CD8-positive, alpha-beta memory T cell (primary cell): ENCODE results near the gene CDCA4. TPM values are rescaled to one million over a fixed set of nuclear protein-coding genes. Genes with fewer than 3 reads are reported as not detected.

Source experiments
- CTCF ChIA-PET: fragments of 350-600 bp; sonication (Branson Sonifier 250); formaldehyde crosslinking; loops from one replicate; lab custom pipeline; 2021; ENCODE audit warnings: antibody characterized with exemption; lab: Charles Lee
- POLR2A ChIA-PET: fragments of 350-600 bp; sonication (Branson Sonifier 250); formaldehyde crosslinking; loops from one replicate; lab custom pipeline; 2021; ENCODE audit warnings: antibody characterized with exemption; lab: Charles Lee
- DNase-seq, 5 donors: peaks; one replicate each; pipeline versions ENCODE4 v3.0.0 to v3.0.0-alpha.2; 2020 to 2022; ENCODE audit warnings: mixed read lengths in 1 of 5
- H3K27ac ChIP-seq: one replicate; pipeline ENCODE4 v1.7.0; 2013; ENCODE audit warnings: low read depth, mild to moderate bottlenecking, low read length, moderate library complexity
- H3K27me3 ChIP-seq: 2 replicates; pipeline ENCODE4 v1.7.0; 2013; ENCODE audit warnings: low read length, mild to moderate bottlenecking; ENCODE audit not compliant: insufficient read depth, poor library complexity, severe bottlenecking
- H3K36me3 ChIP-seq: 2 replicates; pipeline ENCODE4 v1.7.0; 2013; ENCODE audit warnings: mild to moderate bottlenecking, low read length, moderate library complexity; ENCODE audit not compliant: insufficient read depth
- H3K4me1 ChIP-seq: 2 replicates; pipeline ENCODE4 v1.7.0; 2013; ENCODE audit warnings: mild to moderate bottlenecking, low read length, moderate library complexity; ENCODE audit not compliant: insufficient read depth
- H3K4me3 ChIP-seq: 2 replicates; pipeline ENCODE4 v1.7.0; 2013; ENCODE audit warnings: mild to moderate bottlenecking, low read length
- H3K9me3 ChIP-seq: 2 replicates; pipeline ENCODE4 v1.7.0; 2013; ENCODE audit warnings: mild to moderate bottlenecking, low read length
- H3K27ac Mint-ChIP-seq, 8 donors: one replicate each; pipeline ENCODE4 v1.8.0; 2020 to 2021; ENCODE audit warnings: mixed read lengths in 8 of 8, mild to moderate bottlenecking in 6 of 8, inconsistent platforms in 3 of 8, moderate library complexity in 3 of 8
- H3K27me3 Mint-ChIP-seq, 2 donors: one replicate each; pipeline ENCODE4 v1.8.0; 2020 to 2021; ENCODE audit warnings: mixed read lengths in 2 of 2, mild to moderate bottlenecking in 1 of 2, moderate library complexity in 1 of 2
- H3K36me3 Mint-ChIP-seq, 3 donors: one replicate each; pipeline ENCODE4 v1.8.0; 2020 to 2021; ENCODE audit warnings: mixed read lengths in 3 of 3, inconsistent platforms in 1 of 3, mild to moderate bottlenecking in 1 of 3
- H3K4me1 Mint-ChIP-seq, 3 donors: one replicate each; pipeline ENCODE4 v1.8.0; 2020 to 2021; ENCODE audit warnings: mixed read lengths in 3 of 3, inconsistent platforms in 1 of 3, mild to moderate bottlenecking in 1 of 3
- H3K4me3 Mint-ChIP-seq, 7 donors: one replicate each; pipeline ENCODE4 v1.8.0; 2020 to 2021; ENCODE audit warnings: mixed read lengths in 7 of 7, mild to moderate bottlenecking in 6 of 7, moderate library complexity in 4 of 7, inconsistent platforms in 2 of 7
- H3K9me3 Mint-ChIP-seq, 5 donors: one replicate each; pipeline ENCODE4 v1.8.0; 2020 to 2022; ENCODE audit warnings: mixed read lengths in 5 of 5, mild to moderate bottlenecking in 3 of 5, moderate library complexity in 2 of 5, inconsistent platforms in 1 of 5
- polyA plus RNA-seq: library from polyadenylated mRNA; unstranded; fragments of 300-500 nt; fragmentation: Illumina TruSeq; gene quantifications from one replicate; pipeline ENCODE4 v1.2.3, GENCODE V29; 2021
- total RNA-seq, 2 experiments: library from RNA; stranded (reverse); gene quantifications; one replicate each; pipeline ENCODE4 v1.2.3, GENCODE V29; 2021

The CDCA4 gene
- total and polyA plus RNA-seq, 3 experiments from 2014 or later: 23.8 to 76.7 (median 73.0) TPM

GRCh38 chr14:104991896-104992230 lies 29.0 kb downstream of the CDCA4 start:
- Histone ChIP-seq H3K27ac (no peak overlapping the region), H3K27me3 (no peaks in the 10 kb centered on the region), H3K4me1 (no peaks in the 10 kb centered on the region), H3K36me3 (no peaks in the 10 kb centered on the region), H3K9me3 (no peaks in the 10 kb centered on the region), H3K4me3 (no peak overlapping the region)
- POLR2A ChIA-PET: no interaction called here
- peaks cover 0 to 3% of the 10 kb centered on the region in 2 donors for H3K27me3 Mint-ChIP-seq
- H3K9me3 Mint-ChIP-seq: no peaks in the 10 kb centered on the region
- CTCF ChIA-PET: interaction anchor here (1.0 kb wide), 1 partner anchor 55 kb away, joined by 3 read pairs; no protein-coding TSS in a partner anchor
- peak overlapping the region in 1 of 7 donors; percentile 71 for H3K4me3 Mint-ChIP-seq
- H3K4me1 Mint-ChIP-seq: peaks cover 0 to 3% (median 3%) of the 10 kb centered on the region in 3 donors
- no peak for DNase-seq
- peak overlapping the region in 2 of 8 donors; percentile 60 to 61 for H3K27ac Mint-ChIP-seq
- H3K36me3 Mint-ChIP-seq: no peaks in the 10 kb centered on the region

GRCh38 chr14:104989951-104990303 lies 31.0 kb downstream of the CDCA4 start:
- Histone ChIP-seq H3K27ac (no peak overlapping the region), H3K9me3 (no peaks in the 10 kb centered on the region), H3K27me3 (peaks cover 6% of the 10 kb centered on the region), H3K4me3 (no peak overlapping the region), H3K4me1 (peaks cover 6% of the 10 kb centered on the region), H3K36me3 (no peaks in the 10 kb centered on the region)
- Mint-ChIP-seq H3K36me3 (no peaks in the 10 kb centered on the region), H3K4me1 (peaks cover 0 to 3% (median 3%) of the 10 kb centered on the region in 3 donors), H3K27ac (peak overlapping the region in 2 of 8 donors; percentile 14 to 66), H3K4me3 (no peak overlapping the region), H3K9me3 (no peaks in the 10 kb centered on the region), H3K27me3 (peaks cover 1 to 3% of the 10 kb centered on the region in 2 donors)
- ChIA-PET CTCF (interaction anchor here (1.0 to 1.5 kb wide), 2 partner anchors 9 to 55 kb away, joined by 5 to 8 read pairs; no protein-coding TSS in a partner anchor), POLR2A (no interaction called here)
- no peak for DNase-seq

GRCh38 chr14:104989236-104989950 lies 31.5 kb downstream of the CDCA4 start:
- H3K4me3 ChIP-seq: no peak overlapping the region
- H3K27ac Mint-ChIP-seq: no peak overlapping the region
- H3K9me3 Mint-ChIP-seq: no peaks in the 10 kb centered on the region
- no peak overlapping the region for H3K27ac ChIP-seq
- peaks cover 6% of the 10 kb centered on the region for H3K4me1 ChIP-seq
- ChIA-PET CTCF (interaction anchor here (1.0 to 1.5 kb wide), 3 partner anchors 8 to 56 kb away, joined by 3 to 8 read pairs (median 5); no protein-coding TSS in a partner anchor), POLR2A (no interaction called here)
- no peak for DNase-seq
- H3K9me3 ChIP-seq: no peaks in the 10 kb centered on the region
- H3K4me1 Mint-ChIP-seq: peaks cover 0 to 5% (median 4%) of the 10 kb centered on the region in 3 donors
- no peaks in the 10 kb centered on the region for H3K36me3 ChIP-seq
- H3K27me3 ChIP-seq: peaks cover 6% of the 10 kb centered on the region
- H3K36me3 Mint-ChIP-seq: no peaks in the 10 kb centered on the region
- peaks cover 1 to 3% of the 10 kb centered on the region in 2 donors for H3K27me3 Mint-ChIP-seq
- H3K4me3 Mint-ChIP-seq: no peak overlapping the region

- H3K27ac ChIP-seq: no peak overlapping the region
- peaks cover 0 to 7% (median 5%) of the 10 kb centered on the region in 3 donors for H3K4me1 Mint-ChIP-seq
- no peak for DNase-seq
- ChIA-PET POLR2A (no interaction called here), CTCF (no interaction called here)
- peaks cover 6% of the 10 kb centered on the region for H3K27me3 ChIP-seq
- H3K9me3 Mint-ChIP-seq: no peaks in the 10 kb centered on the region
- no peaks in the 10 kb centered on the region for H3K36me3 ChIP-seq
- peak overlapping the region; percentile 19 to 95 (median 60) for H3K27ac Mint-ChIP-seq
- H3K36me3 Mint-ChIP-seq: no peaks in the 10 kb centered on the region
- peaks cover 1 to 3% of the 10 kb centered on the region in 2 donors for H3K27me3 Mint-ChIP-seq
- H3K4me3 ChIP-seq: no peak overlapping the region
- H3K4me3 Mint-ChIP-seq: peak overlapping the region; percentile 40 to 81 (median 65)
- no peaks in the 10 kb centered on the region for H3K9me3 ChIP-seq
- peaks cover 6% of the 10 kb centered on the region for H3K4me1 ChIP-seq
Measured at GRCh38 chr14:104986487-104987164, 34.3 kb downstream of the CDCA4 start.

GRCh38 chr14:104985675-104986486 lies 35.0 kb downstream of the CDCA4 start, which contains the start of gene CLBA1:
CLBA1 (plus strand) TSS chr14:104985788; CDS start chr14:104986432, 644 bp downstream.
- H3K4me1 Mint-ChIP-seq: peaks cover 0 to 7% (median 5%) of the 10 kb centered on the region in 3 donors
- peak; percentile 85 to 92 (median 89) for DNase-seq
- H3K27me3 Mint-ChIP-seq: peaks cover 1 to 3% of the 10 kb centered on the region in 2 donors
- POLR2A ChIA-PET: interaction anchor here (0.6 to 1.2 kb wide), 5 partner anchors 34 to 159 kb away, joined by 3 to 20 read pairs (median 4); partner anchors contain the start of gene CDCA4
- H3K27ac Mint-ChIP-seq: peak within 1 kb of the TSS; percentile 34 to 93 (median 80)
- peak within 1 kb of the TSS; percentile 60 to 94 (median 76) for H3K4me3 Mint-ChIP-seq
- Histone ChIP-seq H3K4me3 (peak within 1 kb of the TSS; percentile 50), H3K36me3 (no peaks in the 10 kb centered on the region), H3K27me3 (peaks cover 6% of the 10 kb centered on the region), H3K9me3 (no peaks in the 10 kb centered on the region), H3K4me1 (peaks cover 6% of the 10 kb centered on the region), H3K27ac (peak within 1 kb of the TSS; percentile 78)
- no peaks in the 10 kb centered on the region for H3K36me3 Mint-ChIP-seq
- H3K9me3 Mint-ChIP-seq: no peaks in the 10 kb centered on the region
- CTCF ChIA-PET: interaction anchor here (1.1 to 3.7 kb wide), 4 partner anchors 12 to 101 kb away, joined by 3 to 37 read pairs (median 6); no protein-coding TSS in a partner anchor

GRCh38 chr14:104984056-104984894 lies 36.6 kb downstream of the CDCA4 start:
- peaks cover 6 to 10% of the 10 kb centered on the region in 2 donors for H3K27me3 Mint-ChIP-seq
- no peaks in the 10 kb centered on the region for H3K9me3 Mint-ChIP-seq
- H3K4me1 Mint-ChIP-seq: peaks cover 0 to 8% (median 5%) of the 10 kb centered on the region in 3 donors
- H3K27me3 ChIP-seq: peaks cover 6% of the 10 kb centered on the region
- no peaks in the 10 kb centered on the region for H3K36me3 Mint-ChIP-seq
- peaks cover 6% of the 10 kb centered on the region for H3K4me1 ChIP-seq
- no peak overlapping the region for H3K4me3 ChIP-seq
- ChIA-PET POLR2A (interaction anchor here (0.6 to 0.9 kb wide), 2 partner anchors 78 to 184 kb away, joined by 3 to 5 read pairs; partner anchors contain the start of gene ZBTB42), CTCF (interaction anchor here (0.7 to 3.7 kb wide), 6 partner anchors 8 to 106 kb away, joined by 3 to 37 read pairs (median 4); no protein-coding TSS in a partner anchor)
- no peak overlapping the region for H3K27ac ChIP-seq
- H3K27ac Mint-ChIP-seq: peak overlapping the region; percentile 44 to 93 (median 80)
- H3K9me3 ChIP-seq: no peaks in the 10 kb centered on the region
- DNase-seq: no peak
- H3K36me3 ChIP-seq: no peaks in the 10 kb centered on the region
- peak overlapping the region; percentile 60 to 94 (median 71) for H3K4me3 Mint-ChIP-seq
